HepG2 (cell line): ENCODE data around the gene NCKIPSD. TPM values are rescaled to one million over a fixed set of nuclear protein-coding genes. Genes with fewer than 3 reads are reported as not detected.

Experiments
- FOSL2 ChIP-seq: sonication (generic); formaldehyde crosslinking; IDR thresholded peaks from 2 replicates; pipeline ENCODE4 v1.4.0; 2020; ENCODE audit warnings: missing genetic modification reagents
- HNRNPUL1 ChIP-seq: fragments of 200-400 bp; formaldehyde crosslinking; IDR thresholded peaks from 2 replicates; pipeline ENCODE4 v1.6.1; 2017; ENCODE audit warnings: low read depth, mild to moderate bottlenecking, low read length, moderate library complexity
- KIAA2018 ChIP-seq: sonication (generic); formaldehyde crosslinking; IDR thresholded peaks from 2 replicates; pipeline ENCODE4 v1.5.0; 2020; ENCODE audit warnings: mild to moderate bottlenecking, missing genetic modification reagents, borderline replicate concordance
- MAZ ChIP-seq, 2 experiments: sonication (generic) in 1 of 2; formaldehyde crosslinking in 1 of 2; IDR thresholded peaks; 2 replicates each; pipeline versions ENCODE4 v1.5.0 to v1.6.1; 2012 to 2020; ENCODE audit warnings: low read depth in 2 of 2, mild to moderate bottlenecking in 2 of 2, borderline replicate concordance in 1 of 2, improper control_type of control experiment in 1 of 2, low read length in 1 of 2, missing genetic modification reagents in 1 of 2, moderate library complexity in 1 of 2
- MBD4 ChIP-seq: IDR thresholded peaks from 2 replicates; pipeline ENCODE4 v1.6.1; 2012; ENCODE audit warnings: low read length, inconsistent platforms, borderline replicate concordance
- MNT ChIP-seq: fragments of 450-650 bp; IDR thresholded peaks from 2 replicates; pipeline ENCODE4 v1.6.1; 2016
- POGZ ChIP-seq: sonication (generic); formaldehyde crosslinking; IDR thresholded peaks from 2 replicates; pipeline ENCODE4 v1.4.0; 2020; ENCODE audit warnings: mild to moderate bottlenecking, missing genetic modification reagents
- SATB2 ChIP-seq: sonication (generic); formaldehyde crosslinking; IDR thresholded peaks from 2 replicates; pipeline ENCODE4 v1.5.0; 2020; ENCODE audit warnings: missing genetic modification reagents
- SIX4 ChIP-seq: sonication (generic); formaldehyde crosslinking; IDR thresholded peaks from 2 replicates; pipeline ENCODE4 v1.4.0; 2020; ENCODE audit warnings: missing genetic modification reagents
- TCF12 ChIP-seq, 2 experiments: fragments of 450-650 bp in 1 of 2; sonication (generic) in 1 of 2; formaldehyde crosslinking in 1 of 2; IDR thresholded peaks; 2 replicates each; pipeline versions ENCODE4 v1.6.1 to v1.8.0; 2017 to 2022; ENCODE audit warnings: antibody characterized with exemption in 1 of 2, mild to moderate bottlenecking in 1 of 2, missing genetic modification reagents in 1 of 2, moderate library complexity in 1 of 2
- U2AF1 ChIP-seq: fragments of 200-400 bp; formaldehyde crosslinking; optimal IDR thresholded peaks from 2 replicates; pipeline ENCODE3; 2017; ENCODE audit warnings: mild to moderate bottlenecking, low read depth, low read length
- ZNF121 ChIP-seq: sonication (generic); formaldehyde crosslinking; IDR thresholded peaks from 2 replicates; pipeline ENCODE4 v1.5.0; 2020; ENCODE audit warnings: mild to moderate bottlenecking, missing genetic modification reagents
- ZNF792 ChIP-seq: IDR thresholded peaks from 2 replicates; pipeline ENCODE4 v1.6.1; 2016
- ZNF83 ChIP-seq: sonication (generic); formaldehyde crosslinking; IDR thresholded peaks from 2 replicates; pipeline ENCODE4 v1.4.0; 2020; ENCODE audit warnings: missing genetic modification reagents, mild to moderate bottlenecking, borderline replicate concordance
- polyA plus RNA-seq, 8 experiments: library from polyadenylated mRNA; depleted of rRNA in 3 of 8; stranded (reverse) in 7 of 8; unstranded in 1 of 8; fragments of >200 nt; fragmentation: Illumina TruSeq in 4 of 8; extraction: Trizol in 4 of 8; gene quantifications; 2 replicates each; pipeline versions ENCODE4 v1.2.1 to v1.2.3, GENCODE V29; 2011 to 2016; ENCODE audit warnings: low read depth in 4 of 8, missing spikeins in 1 of 8, mixed read lengths in 1 of 8; ENCODE audit not compliant: insufficient read depth in 1 of 8
- total RNA-seq, 5 experiments: library from RNA; depleted of rRNA; stranded (reverse); fragments of >200 nt; fragmentation: Illumina TruSeq; extraction: Trizol; gene quantifications; 2 replicates each; pipeline ENCODE4 v1.2.3, GENCODE V29; 2016; ENCODE audit warnings: low read depth in 1 of 5
- TF ChIP-seq, protein P1 (sequence below): IDR thresholded peaks from 2 replicates; pipeline ENCODE4 v1.6.1; 2012; ENCODE audit warnings: low read depth, low read length, improper control_type of control experiment

The NCKIPSD gene
- total and polyA plus RNA-seq, 2 of the 13 experiments (the other 11 are each of a cell fraction or from before 2014, with no cell fraction given): 13.5 to 35.2 TPM

DNA sequence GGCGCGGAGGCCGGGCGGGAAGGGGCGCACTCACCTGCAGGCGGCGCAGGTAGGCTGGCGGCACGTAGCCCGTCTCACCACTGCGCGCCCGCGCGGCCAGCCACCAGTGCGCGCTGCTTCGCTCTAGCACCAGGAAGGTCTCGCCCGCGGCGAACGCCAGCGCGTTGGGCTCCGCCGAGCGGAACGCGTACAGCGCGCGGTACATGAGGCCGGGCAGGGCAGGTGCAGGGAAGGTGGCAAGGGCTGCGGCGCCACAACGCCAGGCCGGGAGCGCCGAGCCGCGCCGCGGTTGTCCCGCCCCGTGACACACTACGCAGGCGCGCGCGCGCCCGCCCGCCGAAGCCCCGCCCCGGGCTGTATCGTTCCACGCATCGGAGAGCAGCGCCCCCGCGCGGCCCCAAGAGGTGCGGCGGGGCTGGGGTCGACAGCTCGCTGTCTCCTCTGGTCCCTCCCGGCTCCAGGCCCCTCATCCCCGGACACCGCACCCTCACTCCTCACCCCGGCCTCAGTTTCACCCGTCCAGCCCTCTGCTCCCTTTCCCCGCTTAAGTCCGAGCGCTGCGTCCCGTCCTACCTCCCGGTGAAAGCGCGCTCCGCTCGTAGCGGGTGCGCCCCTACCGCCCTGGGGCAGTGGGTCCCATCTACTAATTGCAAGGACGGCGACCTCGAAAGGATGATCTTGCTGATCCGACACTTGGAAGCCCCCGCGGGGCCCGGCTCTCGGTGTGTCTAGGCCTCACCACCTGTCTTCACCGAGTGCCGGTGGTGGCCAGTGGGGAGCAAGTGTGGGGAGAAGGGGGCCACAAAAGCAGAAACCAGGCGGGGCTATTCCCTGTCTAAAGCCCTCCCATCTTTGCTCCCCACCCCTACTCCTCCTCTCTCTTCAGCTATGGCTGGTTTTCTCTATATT is at the start of gene NCKIPSD (continued):
- TF ChIP-seq U2AF1 (no peak), MBD4 (no peak), HNRNPUL1 (no peak), ZNF792 (CRISPR knock-in tag) (peak; percentile 57; the same call in 1 of the 2 replicates), SATB2 (CRISPR knock-in tag) (no peak), KIAA2018 (CRISPR knock-in tag) (no peak), MAZ (IDR thresholded peaks at IDR 0.05; ENCODE audit: borderline replicate concordance, low read depth, low read length) (no peak), MAZ (CRISPR knock-in tag; IDR thresholded peaks at IDR 0.05; ENCODE audit: low read depth) (peak; percentile 72; the same call in 1 of the 2 replicates), POGZ (no peak; the same call in 1 of the 2 replicates), SIX4 (CRISPR knock-in tag) (peak; percentile 29; the same call in 1 of the 2 replicates), MNT (no peak), FOSL2 (CRISPR knock-in tag) (peak; percentile 24), ZNF83 (no peak), TCF12 (IDR thresholded peaks at IDR 0.05) (no peak), TCF12 (CRISPR knock-in tag; IDR thresholded peaks at IDR 0.05) (peak; percentile 72), ZNF121 (CRISPR knock-in tag) (0 out of 2 replicates have a peak, but pooled peaks have one; percentile 65)
- TF ChIP-seq, protein P1, sequence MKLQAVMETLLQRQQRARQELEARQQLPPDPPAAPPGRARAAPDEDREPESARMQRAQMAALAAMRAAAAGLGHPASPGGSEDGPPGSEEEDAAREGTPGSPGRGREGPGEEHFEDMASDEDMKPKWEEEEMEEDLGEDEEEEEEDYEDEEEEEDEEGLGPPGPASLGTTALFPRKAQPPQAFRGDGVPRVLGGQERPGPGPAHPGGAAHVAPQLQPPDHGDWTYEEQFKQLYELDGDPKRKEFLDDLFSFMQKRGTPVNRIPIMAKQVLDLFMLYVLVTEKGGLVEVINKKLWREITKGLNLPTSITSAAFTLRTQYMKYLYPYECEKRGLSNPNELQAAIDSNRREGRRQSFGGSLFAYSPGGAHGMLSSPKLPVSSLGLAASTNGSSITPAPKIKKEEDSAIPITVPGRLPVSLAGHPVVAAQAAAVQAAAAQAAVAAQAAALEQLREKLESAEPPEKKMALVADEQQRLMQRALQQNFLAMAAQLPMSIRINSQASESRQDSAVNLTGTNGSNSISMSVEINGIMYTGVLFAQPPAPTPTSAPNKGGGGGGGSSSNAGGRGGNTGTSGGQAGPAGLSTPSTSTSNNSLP: no peak
